GM18507 (cell line): ENCODE data around the gene PFKP.

Experiments used
- DNase-seq: peaks from one replicate; pipeline ENCODE4 v3.0.0; 2011; ENCODE audit warnings: low read depth; ENCODE audit not compliant: insufficient read length; ENCODE audit errors: extremely low spot score
- FAIRE-seq: peaks from 2 replicates; lab custom pipeline; 2011; peaks lifted over from hg19 to GRCh38; lab: Jason Lieb, UNC

The PFKP gene

GRCh38 chr10:3126741-3127346, 59.5 kb downstream of the PFKP start:
- DNase-seq, result no peak
- FAIRE-seq, result no peak

GRCh38 chr10:3127921-3128320, 60.6 kb downstream of the PFKP start:
- DNase-seq (no peak), FAIRE-seq (no peak)

- FAIRE-seq, result no peak
- DNase-seq, result no peak
These were observed 61.2 kb downstream of the PFKP start for GRCh38 chr10:3128379-3129130.

- DNase-seq (no peak), FAIRE-seq (no peak)
These were observed 62.4 kb downstream of the PFKP start for GRCh38 chr10:3129581-3130340.

GRCh38 chr10:3131098-3131497, 63.8 kb downstream of the PFKP start:
- DNase-seq (no peak), FAIRE-seq (no peak)

- DNase-seq (no peak), FAIRE-seq (no peak)
These were observed 65.0 kb downstream of the PFKP start for GRCh38 chr10:3132036-3133025.

- FAIRE-seq (no peak), DNase-seq (no peak)
These were observed 66.6 kb downstream of the PFKP start for GRCh38 chr10:3133948-3134347.

- no peak for FAIRE-seq
- DNase-seq, result no peak
These were observed 67.7 kb downstream of the PFKP start for GRCh38 chr10:3135006-3135405.

- no peak for DNase-seq
- no peak for FAIRE-seq
These were observed 69.0 kb downstream of the PFKP start for GRCh38 chr10:3136336-3136735.

GRCh38 chr10:3136763-3137611, 69.6 kb downstream of the PFKP start:
- DNase-seq (no peak), FAIRE-seq (no peak)

GRCh38 chr10:3137958-3138726, 70.8 kb downstream of the PFKP start:
- FAIRE-seq, result no peak
- no peak for DNase-seq

GRCh38 chr10:3139216-3139910, 72.0 kb downstream of the PFKP start:
- no peak for FAIRE-seq

GRCh38 chr10:3140280-3140679, 72.9 kb downstream of the PFKP start:
- no peak for DNase-seq
- FAIRE-seq, result no peak

More at GRCh38 chr10:3139216-3139910, 72.0 kb downstream of the PFKP start:
- DNase-seq, result no peak

- DNase-seq, result no peak
- FAIRE-seq, result no peak
These were observed 74.1 kb downstream of the PFKP start for GRCh38 chr10:3141351-3142005.

- DNase-seq (no peak), FAIRE-seq (no peak)
These were observed 75.0 kb downstream of the PFKP start for GRCh38 chr10:3142146-3142875.

- DNase-seq (no peak), FAIRE-seq (no peak)
These were observed 76.0 kb downstream of the PFKP start for GRCh38 chr10:3143366-3143765.
